Right forelimb (tissue), 1 donor: ENCODE results near the gene ADAT1.

ENCODE experiments used
- DNase-seq: peaks from one replicate; pipeline ENCODE4 v3.0.0-alpha.2; 2018

The ADAT1 gene

GRCh38 chr16:75572864-75573542 lies 50.1 kb downstream of the ADAT1 start:
- no peak for DNase-seq

- no peak for DNase-seq
Observed at GRCh38 chr16:75570396-75571065, 52.5 kb downstream of the ADAT1 start.

- DNase-seq, result no peak
Observed at GRCh38 chr16:75567911-75568310, 55.2 kb downstream of the ADAT1 start.

GRCh38 chr16:75566758-75567255 lies 56.3 kb downstream of the ADAT1 start:
- DNase-seq, result no peak

- peak; percentile 95 for DNase-seq
Observed at GRCh38 chr16:75566040-75566757, 56.9 kb downstream of the ADAT1 start, which contains the start of gene GABARAPL2. GABARAPL2 (plus strand) TSS chr16:75566379; CDS start chr16:75566487, 108 bp downstream.

- DNase-seq, result no peak
Observed at GRCh38 chr16:75565640-75566039, 57.4 kb downstream of the ADAT1 start.

GRCh38 chr16:75559564-75560372 lies 63.3 kb downstream of the ADAT1 start:
- no peak for DNase-seq

- DNase-seq, result no peak
Observed at GRCh38 chr16:75558846-75559401, 64.2 kb downstream of the ADAT1 start.

GRCh38 chr16:75556431-75556950 lies 66.6 kb downstream of the ADAT1 start:
- no peak for DNase-seq

GRCh38 chr16:75555707-75556430 lies 67.2 kb downstream of the ADAT1 start, which contains the start of gene TMEM231:
TMEM231 (minus strand) TSS chr16:75556252; CDS start chr16:75556209, 43 bp downstream.
- DNase-seq, result peak; percentile 98

- DNase-seq, result peak; percentile 75
Observed at GRCh38 chr16:75555213-75555706, 67.8 kb downstream of the ADAT1 start.

GRCh38 chr16:75552951-75553350 lies 70.1 kb downstream of the ADAT1 start:
- no peak for DNase-seq

- DNase-seq, result no peak
Observed at GRCh38 chr16:75550211-75550662, 72.8 kb downstream of the ADAT1 start.
